AG08395 (cell line): ENCODE data around the gene PRDM16.

Source experiments
- DNase-seq: peaks from one replicate; pipeline ENCODE4 v3.0.0; 2012; ENCODE audit warnings: mixed read lengths, low spot score

PRDM16 gene

DNA sequence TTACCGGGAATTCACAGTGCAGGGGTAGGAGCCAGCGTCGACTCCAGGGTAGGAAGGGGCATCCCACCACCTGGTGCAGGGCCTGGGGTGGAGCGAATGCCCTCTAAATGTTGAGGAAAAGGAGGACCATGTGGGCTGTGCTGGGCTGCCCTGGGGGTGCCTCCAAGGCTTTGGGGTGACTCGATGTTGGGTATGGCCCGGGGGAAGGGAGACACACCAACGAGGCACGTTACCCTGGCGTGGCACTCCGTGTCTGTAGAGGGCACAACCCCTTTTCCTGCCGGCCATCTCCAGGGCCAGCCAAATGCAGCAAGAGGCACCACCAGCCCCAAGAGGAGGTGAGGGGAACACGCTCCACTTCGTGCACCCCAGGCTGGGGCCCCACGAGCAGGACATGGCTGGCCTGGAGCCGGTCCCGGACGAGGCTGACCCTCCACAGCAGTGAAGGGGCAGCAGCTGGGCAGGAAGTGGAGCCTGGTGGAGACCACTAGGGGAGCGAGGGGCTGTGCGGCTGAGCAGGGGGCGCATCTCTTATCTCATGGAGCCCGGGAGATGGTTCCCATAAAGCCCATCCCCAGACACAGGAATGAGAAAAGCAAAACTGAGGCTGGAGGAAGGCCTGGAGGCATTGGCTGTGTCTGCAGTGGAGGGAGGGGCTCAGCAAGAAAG lies 36.5 kb upstream of the PRDM16 start:
- DNase-seq, result no peak

DNA sequence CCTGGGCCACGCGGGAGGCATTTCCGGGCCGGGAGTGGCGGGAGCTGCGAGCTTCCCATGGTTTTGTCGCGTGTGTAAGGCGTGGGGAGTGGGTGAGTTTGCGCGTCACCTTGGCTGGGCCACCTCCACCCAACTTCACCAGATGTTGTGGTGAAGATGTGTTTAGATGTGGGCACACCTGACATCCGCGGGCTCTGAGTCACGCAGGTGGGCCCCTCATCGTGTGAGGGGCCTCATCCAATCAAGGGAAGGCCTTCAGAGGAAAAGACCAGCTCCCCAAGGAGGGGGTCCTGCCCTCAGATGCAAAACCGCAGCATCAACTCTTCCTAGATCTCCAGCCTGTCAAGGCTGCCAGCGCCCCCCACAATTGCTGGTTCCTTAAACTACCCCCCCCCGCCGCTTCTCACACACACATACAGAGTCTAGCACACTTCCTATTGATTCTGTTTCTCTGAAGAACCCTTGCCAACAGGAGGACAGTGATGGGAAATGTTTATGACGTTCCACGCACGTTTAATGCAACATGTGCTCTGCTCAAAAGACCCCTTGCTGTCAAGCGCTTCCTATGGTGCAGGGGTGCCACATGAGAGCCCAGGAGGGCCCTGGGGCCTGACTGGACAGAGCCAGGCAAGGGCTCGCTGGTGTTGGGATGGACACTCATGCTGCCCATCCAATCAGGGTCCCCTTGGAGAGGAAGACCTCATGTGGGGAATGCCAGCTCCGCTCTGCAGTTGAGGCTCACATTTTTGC lies 35.8 kb upstream of the PRDM16 start:
- DNase-seq, result no peak

GRCh38 chr1:3033790-3034090 lies 35.3 kb upstream of the PRDM16 start:
- DNase-seq, result no peak

GRCh38 chr1:3034162-3034561 lies 34.8 kb upstream of the PRDM16 start:
- no peak for DNase-seq

DNA sequence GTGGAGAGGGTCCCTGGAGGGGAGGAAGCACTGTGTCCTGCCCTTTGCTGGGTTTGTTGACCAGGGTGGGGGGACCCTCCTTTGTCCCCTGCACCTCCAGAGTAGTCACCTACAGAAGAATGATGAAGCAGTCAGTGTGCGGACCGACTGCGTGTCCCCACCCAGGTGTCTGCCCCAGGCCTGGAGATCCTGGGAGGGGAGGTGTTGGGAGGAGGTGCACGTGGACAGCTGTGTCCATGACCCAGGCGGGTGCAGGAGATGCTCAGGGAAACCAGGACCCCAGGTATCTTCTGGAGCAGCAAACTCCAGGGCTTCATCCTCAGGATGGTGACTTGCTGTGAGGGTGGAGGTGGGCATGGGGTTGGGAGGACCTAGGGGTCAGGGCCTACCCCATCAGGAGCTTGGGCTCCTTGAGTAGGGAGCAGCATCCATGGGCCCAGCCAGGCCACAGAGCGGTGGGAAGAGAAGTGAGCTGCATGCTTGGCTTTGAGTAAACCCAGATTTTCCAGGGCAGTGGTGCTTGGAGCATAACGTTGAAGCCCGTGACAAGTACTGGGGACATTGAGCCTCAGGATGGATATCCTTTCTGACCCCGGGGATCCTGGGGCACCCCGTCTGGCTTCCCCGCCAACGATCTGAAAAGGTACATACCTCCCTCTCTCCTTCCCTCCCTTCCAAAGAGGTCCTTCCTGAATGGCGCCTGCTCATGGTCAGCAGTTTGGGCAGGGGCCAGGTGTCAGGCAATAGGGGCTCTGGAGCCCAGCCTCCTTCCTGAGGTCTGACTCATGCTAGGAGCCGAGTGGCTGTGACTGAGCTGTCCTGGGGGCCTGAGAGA lies 34.1 kb upstream of the PRDM16 start:
- no peak for DNase-seq

- no peak for DNase-seq
These were observed 33.2 kb upstream of the PRDM16 start for GRCh38 chr1:3035563-3036446.

GRCh38 chr1:3036447-3037280 lies 32.3 kb upstream of the PRDM16 start:
- no peak for DNase-seq

DNA sequence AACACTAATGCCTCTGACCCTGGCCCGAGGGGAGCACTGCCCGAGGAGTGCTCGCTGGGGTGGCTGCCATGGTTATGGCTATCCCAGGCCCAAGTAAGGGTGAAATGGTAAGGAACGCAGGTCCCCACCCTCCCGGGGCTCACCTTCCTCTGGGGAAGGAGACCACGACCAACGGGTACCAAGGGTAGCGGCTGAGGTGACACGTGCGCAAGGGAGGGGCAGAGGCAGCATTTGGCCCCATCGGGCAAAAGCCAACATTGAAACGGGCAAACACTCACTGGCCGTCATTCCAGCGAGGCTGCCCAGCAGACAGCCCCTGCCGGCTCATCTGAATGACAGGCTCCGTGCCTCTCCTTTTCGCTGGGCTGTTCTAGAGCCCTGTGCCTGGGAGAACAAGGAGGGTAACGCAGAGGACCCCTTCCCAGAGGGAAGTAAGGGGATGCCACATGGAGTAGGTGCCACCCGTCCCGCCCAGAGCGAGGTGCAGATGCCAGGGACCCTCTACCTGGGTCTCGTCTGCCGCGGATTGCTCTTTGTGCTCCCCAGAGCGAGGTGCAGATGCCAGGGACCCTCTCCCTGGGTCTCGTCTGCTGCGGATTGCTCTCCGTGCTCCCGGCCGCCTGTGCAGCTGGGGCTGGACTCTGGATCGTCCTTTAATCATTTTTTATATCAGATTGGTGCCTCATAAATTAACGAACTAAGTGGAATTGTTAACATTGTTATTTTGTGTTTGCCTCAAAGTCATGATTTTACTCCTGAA lies 31.5 kb upstream of the PRDM16 start:
- no peak for DNase-seq

- no peak for DNase-seq
These were observed 30.9 kb upstream of the PRDM16 start for GRCh38 chr1:3038113-3038551.

- no peak for DNase-seq
These were observed 30.3 kb upstream of the PRDM16 start for GRCh38 chr1:3038571-3039181.

DNA sequence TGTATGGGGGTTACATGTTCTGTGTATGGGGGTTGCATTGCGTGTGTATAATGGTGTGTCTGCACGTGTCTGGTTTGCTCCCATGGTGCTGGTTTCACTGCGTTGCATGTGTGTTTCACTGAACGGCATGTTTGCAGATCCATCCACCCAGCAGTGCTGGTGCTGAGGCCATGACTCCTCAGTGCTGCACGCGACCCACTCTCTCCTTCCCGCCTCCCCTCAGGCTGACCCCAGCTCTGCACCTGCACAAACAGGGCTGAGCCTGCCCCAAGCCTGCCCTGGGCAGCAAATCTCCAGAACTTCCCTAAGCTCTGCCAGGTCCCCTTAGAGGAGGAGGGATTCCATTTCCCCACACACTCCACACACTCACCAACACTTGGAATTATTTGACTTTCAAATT lies 29.0 kb upstream of the PRDM16 start:
- DNase-seq, result no peak

DNA sequence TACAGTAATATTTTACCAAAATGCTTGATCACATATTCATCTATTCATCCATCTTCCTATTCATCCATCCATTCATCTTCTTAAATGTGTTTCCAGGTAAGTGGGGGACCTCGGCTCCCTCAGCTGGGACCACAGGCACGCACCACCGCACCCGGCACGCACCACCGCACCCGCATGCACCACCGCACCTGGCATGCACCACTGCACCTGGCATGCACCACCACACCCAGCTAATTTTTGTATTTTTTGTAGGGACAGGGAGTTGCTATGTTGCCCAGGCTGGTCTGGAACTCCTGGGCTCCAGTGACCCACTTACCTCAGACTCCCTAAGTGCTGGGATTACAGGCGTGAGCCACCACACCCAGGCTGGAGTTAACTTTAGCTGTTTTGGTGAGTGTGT lies 26.5 kb upstream of the PRDM16 start:
- no peak for DNase-seq

- DNase-seq, result no peak
These were observed 19.8 kb upstream of the PRDM16 start for GRCh38 chr1:3049164-3049563.

DNA sequence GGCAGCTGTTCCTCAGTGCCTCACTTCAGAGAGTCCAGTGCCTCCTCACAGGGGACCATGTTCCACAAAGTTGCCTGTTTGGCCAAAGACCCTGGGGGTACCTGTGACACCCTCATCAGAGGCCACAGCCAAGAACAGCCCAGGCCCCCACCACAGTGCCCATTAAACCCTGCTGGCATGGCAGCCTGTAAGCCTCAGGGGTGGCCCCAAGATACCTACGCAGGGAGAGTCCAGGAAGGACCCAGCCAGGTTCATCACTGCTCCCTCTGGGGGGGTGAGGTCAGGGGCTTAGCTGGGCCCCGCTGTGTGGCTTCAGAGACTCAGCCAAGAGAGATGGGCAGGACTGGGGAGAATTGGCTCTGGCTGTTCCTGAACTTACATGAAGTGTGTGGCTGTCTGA lies 19.1 kb upstream of the PRDM16 start:
- no peak for DNase-seq

GRCh38 chr1:3050603-3051002 lies 18.4 kb upstream of the PRDM16 start:
- DNase-seq, result no peak

GRCh38 chr1:3051270-3052268 lies 17.4 kb upstream of the PRDM16 start:
- no peak for DNase-seq

GRCh38 chr1:3052501-3052900 lies 16.5 kb upstream of the PRDM16 start:
- no peak for DNase-seq

- DNase-seq, result no peak
These were observed 15.5 kb upstream of the PRDM16 start for GRCh38 chr1:3053366-3053980.
